Islet of Langerhans (tissue), 1 donor: ENCODE data around the gene RSPO4.
A peak's percentile ranks its signal among the peaks of the same experiment; 100 is the strongest.

ENCODE experiments used
- FAIRE-seq: peaks from one replicate; lab custom pipeline; 2011; peaks lifted over from hg19 to GRCh38; lab: Jason Lieb, UNC

The RSPO4 gene

DNA sequence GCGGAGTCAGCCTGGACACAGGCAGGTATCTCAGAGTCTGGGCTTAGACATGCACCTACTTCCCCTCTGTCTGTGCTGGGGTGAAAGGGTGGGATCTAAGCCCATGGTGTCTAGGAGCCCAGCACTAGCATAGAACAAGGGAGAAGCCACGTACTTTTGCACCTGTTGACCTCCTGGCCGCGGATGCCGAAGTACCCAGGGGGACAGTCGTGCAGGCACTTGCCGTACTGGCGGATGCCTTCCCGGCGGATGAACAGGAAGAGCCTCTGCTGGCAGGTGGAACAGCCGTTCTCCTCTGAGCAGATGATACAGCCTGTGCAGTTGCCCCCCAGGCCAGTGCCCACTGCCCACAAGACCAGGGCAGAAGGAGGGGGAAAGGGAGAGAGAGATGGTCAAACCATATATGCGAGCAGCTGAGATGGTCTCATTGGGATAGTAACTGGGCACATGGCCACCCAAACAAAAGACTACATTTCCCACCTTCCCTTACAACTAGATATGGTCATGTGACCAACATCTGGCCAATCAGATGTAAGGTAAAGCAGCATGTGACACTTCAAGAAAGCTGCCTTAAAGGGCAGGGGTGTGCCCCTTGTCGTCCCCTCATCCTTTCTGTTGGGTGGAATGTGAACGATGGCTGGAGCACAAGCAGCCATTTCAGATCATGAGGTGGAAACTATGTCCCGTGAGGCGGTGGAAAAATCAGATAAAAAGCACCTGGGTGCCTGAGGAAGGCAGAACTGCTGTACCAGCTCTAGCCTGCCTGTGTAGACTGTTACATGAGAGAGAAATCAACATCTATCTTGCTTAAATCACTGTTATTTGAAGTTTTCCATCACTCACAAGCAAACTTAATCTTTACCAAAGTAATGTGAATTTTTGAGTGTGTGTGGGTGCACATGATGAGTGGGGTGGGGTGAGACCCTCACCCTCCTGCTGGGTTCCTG, 34.0 kb downstream of the RSPO4 start:
- FAIRE-seq, result no peak

DNA sequence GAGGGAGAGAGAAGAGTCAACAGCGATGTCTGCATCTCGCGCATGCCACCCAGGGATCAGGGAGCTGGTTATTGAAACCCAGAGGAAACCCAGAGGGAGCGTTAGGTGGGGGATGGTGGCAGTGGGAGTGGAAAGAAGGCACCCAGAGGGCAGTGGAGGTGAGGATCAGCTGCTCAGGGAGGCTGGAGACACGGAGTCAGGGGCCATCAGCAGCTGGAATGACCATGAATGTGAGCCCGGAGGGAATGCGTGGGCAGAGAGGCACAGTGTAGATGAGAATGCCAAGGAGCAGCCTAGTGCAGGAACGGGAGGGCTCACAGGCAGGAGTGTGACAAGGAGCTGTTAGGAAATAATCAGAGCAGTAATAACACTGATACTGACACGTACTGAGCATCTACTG, 36.2 kb downstream of the RSPO4 start:
- no peak for FAIRE-seq

DNA sequence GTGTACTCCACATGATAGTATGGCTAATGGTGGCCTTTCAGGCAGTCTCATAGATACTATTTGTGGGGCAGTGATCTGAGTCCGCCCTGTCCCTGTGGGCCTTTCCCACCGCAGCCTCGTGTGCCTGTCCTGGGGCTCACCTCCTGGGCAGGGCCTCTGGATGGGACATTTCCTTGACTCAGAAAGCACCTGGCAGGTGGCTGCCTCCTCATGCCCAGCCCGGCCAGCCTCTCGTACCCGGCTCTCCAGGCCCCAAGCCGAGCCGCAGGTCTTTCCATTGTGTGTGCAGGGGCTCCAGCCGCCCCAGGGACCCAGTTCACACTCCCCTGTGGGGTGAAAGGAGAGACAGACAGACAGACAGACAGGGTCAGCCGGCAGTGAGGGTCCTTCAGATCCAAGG, 38.3 kb downstream of the RSPO4 start:
- no peak for FAIRE-seq

DNA sequence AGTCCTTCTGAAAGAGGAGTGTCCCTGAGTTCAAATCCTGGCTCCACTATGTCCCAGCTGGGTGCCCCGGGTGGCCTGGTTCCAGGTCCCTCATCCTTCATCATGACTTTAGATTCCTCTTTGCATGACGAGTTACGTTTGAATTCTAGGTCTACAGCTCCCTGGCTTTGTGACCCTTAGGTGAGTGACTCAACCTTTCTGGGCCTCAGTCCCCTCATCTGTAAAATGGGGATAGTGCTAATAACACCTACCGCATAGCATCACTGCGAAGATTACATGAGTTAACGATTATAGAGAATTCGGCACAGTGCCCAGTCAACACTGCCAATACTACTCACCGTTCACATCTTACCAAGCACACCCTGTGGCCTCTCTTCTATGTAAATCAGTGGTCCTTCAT, 39.4 kb downstream of the RSPO4 start:
- no peak for FAIRE-seq

DNA sequence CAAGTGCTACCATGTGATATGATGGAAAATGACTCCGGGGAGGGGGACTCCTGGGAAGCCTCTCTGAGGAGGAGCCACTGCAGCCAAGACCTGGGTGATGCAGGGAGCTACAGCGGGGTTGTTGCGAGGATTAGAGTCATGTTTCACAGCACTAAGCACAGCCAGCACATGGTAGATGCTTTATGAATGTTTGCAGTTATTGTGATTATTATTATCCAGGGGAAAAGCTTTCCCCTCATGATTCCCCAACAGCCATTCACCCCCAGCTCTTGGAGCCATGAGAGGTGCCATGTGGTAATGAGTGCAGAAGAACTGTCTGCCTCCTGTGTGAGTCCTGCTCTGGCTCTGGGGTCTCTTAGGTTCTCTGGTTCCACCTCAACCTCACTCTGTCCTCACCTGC, 39.9 kb downstream of the RSPO4 start:
- no peak for FAIRE-seq

DNA sequence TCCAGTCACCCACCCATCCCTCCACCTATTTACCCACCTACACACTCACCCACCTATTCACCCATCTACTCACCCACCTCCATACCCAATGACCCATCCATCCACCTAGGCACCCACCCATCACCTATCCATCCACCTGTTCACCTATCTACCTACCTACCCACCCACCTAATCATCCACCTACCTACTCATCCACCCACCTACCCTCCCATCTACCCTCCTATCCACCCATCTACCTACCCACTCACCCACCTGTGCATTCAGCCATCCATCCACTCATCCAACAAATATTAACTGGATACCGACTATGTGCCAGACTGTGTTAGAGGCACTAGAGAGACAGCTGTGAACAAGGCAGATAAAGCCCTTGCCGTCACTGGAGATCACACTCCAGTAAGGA, 40.3 kb downstream of the RSPO4 start:
- FAIRE-seq, result no peak

DNA sequence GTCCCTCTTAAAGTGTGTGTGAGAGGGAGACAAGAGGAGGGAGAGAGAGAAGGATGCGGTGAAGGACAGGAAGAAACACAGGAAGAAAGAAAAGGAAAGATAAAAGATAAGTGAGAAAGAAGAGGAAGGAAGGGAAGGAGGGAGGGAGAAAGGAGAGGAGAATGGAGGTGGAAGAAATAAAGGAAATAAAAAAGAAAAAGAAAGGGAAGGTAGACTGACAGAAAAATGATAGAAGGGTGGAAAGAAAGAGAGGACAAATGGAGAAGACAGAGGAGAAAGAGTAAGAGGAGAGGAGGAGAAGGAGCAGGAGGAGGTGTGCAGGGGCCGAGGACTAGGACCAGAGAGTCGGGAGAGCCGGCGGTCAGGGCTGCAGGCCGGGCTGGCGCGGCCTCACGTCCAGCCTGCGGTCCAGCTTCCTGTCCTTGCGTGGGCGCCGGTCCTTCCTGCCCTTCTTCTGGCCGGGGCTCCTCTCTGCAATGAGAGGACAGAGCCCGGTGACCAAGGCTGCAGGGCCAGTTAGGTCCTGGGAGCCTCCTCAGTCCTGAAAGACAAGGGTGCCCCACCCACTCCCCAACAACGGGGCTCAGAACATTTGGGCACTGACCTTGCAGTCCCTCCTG, 42.0 kb downstream of the RSPO4 start:
- FAIRE-seq, result no peak

DNA sequence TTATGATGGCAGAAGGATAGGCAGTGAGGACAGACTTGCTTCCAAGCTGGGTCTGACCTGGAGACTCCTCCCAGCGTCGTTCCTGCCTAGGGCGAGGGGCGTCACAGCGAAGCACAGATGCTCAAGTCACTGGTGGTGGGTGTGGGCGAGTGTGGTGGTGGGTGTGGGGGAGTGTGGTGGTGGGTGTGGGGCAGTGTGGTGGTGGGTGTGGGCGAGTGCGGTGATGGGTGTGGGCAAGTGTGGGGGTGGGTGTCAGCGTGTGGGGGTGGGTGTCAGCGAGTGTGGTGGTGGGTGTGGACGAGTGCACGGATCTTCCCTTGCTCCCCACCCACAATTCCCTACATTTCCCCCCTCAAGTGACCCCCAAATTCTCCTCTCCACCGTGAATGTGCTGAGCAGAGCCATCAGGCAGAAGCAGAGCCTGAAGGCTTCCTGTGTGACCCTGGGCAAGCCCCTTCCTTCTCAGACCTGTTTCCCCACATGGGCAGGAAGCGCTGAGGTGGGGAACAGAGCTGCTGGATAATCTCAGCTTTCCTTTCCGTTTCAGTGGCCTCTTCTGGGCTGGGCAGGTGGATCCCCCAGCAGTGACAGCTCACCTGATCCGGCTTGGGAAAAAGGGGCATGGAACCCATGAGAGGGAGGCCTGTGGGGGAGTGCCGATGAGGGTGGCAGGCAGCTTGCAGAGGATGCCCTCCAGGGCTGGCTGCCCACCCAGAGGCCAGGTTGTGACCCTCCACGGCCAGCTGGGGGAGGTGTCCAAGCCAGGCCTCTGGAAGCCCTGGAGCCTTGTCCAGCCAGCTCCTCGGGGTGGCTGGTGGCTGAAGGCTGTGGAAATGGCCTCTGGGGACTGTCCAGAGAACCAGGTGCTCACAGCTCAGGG, 42.9 kb downstream of the RSPO4 start:
- no peak for FAIRE-seq

DNA sequence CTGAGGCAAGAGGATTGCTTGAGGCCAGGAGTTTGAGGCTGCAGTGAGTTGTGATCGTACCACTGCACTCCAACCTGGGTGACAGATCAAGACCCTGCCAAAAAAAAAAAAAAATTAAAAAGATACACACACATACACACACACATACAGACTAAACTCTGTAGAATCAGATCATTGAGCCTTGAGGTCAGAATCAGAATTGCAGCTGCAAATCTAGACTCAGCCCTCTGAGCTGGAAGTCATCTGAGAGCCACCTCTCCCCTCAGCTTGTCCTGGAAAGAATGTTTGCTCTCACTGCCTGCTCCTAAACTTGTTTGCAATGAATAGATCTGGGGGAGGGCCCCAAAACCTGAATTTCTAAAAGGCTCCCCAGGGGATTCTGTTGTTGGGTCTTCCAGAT, 44.6 kb downstream of the RSPO4 start:
- FAIRE-seq, result no peak

DNA sequence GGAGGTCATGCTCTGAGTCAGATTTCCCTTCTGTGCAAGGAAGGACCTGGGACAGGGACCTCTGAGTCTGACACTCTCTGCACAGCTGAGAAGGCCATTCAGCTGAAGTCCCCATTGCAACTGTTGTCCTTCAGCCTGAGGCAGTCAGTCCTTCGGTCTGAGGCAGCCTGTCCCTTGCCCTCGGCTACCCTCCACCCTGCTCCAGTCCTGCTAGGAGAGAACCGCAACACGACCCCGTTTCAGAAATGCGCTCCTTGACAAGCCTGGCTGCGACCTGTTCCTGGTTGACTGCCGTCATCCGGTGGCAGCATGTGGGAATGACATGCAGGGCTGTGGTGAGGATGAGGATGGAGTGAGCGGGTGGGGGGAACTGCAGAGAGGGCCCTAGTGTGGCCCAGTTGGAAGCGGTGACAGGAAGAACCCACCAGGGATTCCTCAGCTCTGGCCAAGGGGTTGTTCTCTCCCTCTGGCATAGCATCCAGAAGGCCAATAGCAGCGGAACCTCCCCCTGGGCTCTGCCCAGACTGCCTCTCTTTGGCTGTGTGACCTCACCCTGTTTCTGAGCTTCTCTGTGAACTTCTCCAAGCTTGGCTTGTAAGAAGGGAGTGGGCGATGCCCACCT, 45.7 kb downstream of the RSPO4 start:
- FAIRE-seq, result peak; percentile 24

DNA sequence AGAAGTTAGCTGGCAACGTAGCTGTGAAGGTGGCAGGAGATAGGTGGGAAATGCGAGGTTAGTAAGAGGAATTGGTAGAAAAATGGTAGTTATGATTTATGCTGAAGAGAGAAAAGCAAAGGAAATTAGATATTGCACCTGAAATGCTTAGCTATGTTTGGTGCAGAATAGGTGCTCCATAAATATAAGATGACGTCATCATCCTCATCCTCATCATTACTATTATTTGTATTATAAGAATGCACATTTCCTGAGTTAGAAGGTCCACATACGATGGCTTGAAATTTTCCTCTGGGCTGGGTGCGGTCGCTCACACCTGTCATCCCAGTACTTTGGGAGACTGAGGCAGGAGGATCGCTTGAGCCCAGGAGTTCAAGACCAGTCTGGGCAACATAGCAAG, 46.5 kb downstream of the RSPO4 start:
- no peak for FAIRE-seq

DNA sequence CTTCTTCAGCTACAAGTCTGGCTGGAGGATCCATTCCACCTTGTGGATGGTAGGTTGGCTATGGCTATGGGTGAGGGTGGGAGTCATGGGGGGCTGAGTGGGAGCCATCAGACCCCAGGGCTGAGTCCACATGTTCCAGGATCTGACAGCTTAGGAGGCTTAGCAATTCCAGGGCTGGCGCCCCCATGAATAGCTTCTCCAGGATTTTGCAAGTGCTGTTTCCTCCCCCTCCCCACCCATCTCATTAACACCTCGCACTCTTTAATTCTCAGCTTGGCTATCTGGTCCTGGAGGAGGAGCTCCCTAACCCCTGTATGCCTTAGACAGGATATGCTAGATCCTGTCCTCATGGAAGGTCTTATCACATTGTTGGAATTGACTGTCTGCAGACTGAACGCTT, 47.0 kb downstream of the RSPO4 start:
- no peak for FAIRE-seq

DNA sequence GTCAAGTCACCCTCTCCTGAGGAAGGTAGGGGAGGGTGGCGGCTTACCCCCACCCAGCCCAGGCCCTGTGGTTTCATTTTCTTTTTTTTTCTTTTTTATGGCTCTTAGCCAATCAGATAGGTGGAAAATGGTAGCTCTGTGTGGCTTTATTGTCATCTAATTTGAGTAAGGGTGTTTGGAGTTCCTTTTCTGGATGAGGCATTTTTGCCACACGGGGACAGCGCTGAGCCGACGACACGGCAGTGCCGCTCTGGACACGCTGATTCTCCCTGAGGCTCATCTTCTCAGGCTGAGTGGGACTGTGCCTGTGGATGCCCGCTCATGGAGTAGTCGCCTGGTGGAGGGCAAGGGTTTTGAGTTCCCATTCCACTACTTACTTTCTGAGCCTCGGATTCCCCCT, 48.4 kb downstream of the RSPO4 start:
- no peak for FAIRE-seq

DNA sequence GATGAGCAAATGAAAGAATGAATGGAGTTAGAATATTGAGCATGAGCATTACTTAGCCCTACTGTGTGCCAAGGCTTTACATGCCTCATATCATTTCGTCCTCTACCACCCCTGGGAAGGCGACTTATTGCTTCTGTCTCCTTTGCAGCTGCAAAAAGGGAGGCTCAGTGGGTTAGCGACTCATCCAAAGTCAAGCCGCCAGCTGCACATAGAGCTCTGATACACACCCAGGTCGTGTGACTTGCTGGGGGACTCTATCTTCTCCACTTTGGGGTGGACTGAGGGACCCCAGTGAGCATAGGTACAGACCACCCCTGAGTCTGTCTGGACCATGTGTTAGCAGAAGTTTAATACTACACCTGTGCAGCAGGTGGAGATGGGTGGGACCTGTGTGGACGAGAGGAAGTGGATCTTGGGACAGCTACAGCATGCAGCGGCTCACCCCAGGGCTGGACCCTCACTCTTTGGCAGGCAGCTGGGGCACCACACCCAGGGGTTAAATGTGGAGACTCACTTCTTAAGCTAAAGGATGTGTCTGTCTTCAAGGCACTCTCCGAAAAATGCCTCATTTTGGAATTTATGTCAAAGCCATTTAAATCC, 49.8 kb downstream of the RSPO4 start:
- FAIRE-seq, result no peak

DNA sequence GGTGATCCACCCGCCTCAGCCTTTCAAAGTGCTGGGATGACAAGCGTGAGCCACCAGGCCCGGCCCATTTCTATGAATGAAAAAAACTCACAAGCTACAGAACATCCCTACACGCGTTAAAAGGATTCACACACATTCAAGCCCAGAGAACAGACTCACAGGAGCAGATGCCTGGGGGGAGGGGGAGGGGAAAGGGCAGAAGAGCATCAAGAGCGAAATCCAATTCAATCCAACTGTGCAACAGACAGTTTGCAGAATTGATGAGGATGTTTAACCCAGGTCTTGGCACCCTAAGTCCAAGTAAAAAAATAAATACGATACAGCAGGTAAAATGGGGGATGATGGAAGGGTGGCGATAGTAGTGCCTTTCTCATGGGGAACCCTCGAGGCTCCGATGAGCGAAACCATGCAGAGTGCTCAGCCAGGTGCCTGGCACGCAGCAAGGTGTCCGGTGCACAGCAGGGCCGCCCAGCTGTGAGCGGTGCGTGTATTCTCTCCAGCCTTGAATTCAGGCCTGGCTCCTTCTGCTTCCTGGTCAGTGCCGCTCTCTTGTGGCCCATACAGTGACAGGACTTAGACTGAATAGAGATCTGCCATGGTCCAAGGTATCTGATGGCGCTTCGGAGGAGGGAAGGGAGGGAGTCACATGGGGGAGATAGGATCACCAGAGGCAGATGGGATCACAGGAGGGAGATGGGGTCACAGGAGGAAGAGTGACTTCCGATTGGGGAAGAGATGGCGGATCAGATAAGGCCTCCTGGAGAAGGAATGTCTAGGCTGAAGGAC, 50.5 kb downstream of the RSPO4 start:
- no peak for FAIRE-seq

DNA sequence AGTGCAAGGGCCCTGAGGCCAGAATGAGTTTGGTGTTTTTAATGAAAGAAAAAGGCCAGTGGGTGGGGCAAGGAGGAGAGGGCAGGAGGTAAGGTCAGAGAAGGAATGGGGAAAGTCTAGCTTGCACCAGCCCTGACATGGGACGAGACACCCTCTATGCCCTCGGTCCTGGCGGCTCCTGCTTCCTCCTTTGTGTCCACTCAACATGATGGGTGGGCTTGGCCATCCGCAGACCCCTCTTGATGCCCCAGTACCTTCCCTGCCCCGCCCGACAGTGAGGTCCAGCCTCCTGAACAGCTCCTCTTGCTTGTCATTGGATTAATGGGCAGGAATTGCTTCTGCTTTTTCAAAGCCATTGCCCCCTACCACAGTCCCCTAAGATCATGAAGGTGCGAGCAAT, 52.4 kb downstream of the RSPO4 start:
- no peak for FAIRE-seq

DNA sequence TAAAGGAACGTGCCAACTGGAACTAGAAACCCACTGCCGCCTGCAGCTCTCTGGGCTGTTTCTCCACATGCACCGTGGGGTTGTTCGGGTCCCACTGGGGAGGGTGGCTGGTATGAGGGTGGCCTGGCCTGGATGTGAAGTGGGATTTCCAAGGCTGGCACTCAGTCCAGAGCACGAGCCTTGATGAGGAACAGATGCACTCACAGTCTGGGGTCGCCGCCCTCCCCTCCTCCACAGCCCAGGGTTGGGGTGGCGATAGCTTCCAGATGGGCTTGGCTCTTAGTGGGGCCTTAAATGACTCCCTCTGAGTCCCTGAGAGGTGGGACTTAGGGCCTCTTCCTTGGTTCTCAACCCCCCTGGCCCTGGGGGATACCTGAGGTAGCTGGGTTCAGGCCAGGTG, 55.3 kb downstream of the RSPO4 start:
- FAIRE-seq, result no peak

DNA sequence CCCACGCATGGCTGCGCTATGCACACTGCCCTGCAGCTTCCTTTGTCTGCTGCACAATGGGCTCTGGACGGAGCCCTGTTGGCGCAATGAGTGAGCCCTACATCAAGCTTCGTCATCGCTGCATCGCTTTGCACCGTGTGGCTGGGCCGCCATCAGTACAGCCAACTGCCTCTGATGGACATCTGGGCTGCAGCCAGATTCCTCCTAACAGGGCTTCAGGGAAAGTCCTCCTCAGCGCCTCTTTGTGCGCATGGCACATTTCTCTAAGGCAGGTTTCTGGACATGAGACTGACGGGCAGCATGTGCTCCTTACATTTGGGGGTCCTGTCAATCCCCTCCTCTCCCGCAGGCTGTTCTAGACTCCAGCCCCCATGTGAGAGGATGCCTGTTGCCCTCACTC, 56.3 kb downstream of the RSPO4 start:
- no peak for FAIRE-seq

DNA sequence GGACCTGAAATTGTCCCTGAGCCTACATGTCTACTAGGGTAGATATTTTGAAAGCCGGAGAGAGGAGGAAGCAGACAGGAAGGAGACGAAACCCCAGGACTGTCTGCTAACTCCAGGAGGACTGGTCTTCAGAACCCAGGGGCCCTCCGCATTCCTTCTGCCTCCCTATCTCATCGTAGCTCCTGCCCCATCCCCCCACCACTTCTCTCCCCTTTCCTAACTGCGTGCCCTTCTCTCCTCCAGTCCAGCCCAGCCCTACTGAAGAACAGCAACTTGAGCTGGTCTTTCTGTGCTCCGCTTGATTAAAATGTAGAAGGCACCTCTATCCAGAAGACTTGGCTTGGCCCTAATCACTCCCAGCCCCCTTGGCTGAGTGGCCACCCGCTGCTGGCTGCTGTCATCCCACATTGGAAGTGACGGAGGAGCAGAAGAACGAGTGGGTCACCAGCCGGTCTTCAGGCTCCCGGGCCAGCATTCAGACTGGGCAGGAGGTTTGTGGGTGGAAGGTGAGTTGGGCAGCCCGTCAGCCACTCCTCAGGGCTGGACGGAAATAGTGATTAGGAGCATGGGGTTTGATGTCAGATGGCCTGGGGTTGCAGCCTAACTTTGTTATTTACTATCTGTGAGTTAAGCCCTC, 57.2 kb downstream of the RSPO4 start:
- no peak for FAIRE-seq

DNA sequence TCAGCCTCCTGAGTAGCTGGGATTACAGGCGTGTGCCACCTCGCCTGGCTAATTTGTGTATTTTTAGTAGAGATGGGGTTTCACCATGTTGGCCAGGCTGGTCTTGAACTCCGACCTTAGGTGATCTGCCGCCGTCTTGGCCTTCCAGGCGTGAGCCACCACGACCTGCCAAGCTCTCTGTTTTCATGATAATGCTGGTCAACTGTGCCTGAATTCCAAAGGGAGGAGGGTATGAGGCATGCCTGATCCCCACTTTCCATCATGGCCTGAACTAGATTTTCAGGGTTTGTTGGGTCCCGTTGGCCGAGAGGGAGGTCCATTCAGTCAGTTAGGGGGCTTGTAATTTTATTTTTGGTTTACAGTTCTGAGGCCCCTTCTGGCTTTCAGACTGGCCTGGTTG, 58.0 kb downstream of the RSPO4 start:
- no peak for FAIRE-seq

DNA sequence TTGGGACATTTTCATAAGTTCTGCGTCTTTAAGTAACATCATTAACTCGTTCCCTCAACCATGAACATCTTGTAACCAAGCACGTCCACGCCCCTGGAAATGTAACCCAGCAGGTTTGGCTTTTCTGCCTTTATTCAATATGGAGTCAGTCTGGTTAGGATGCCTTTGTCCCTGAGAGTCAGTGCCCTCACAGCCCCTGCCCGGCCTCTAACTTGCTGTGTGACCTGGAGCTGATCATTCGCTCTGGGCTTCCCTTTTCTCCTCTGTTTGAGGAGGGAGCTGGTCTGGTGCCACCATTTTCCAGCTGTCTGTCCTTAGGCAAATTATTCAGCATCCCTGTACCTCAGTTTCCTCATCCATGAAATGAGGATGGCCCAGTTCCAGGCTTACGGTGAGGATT, 59.5 kb downstream of the RSPO4 start:
- FAIRE-seq, result no peak
